Measurements from ENCODE around the gene PNLIPRP2. TPM values are rescaled to one million over a fixed set of nuclear protein-coding genes. Genes with fewer than 3 reads are reported as not detected.

Gene PNLIPRP2
- total RNA-seq, 1 donor from 2014 or later, result not detected

DNA sequence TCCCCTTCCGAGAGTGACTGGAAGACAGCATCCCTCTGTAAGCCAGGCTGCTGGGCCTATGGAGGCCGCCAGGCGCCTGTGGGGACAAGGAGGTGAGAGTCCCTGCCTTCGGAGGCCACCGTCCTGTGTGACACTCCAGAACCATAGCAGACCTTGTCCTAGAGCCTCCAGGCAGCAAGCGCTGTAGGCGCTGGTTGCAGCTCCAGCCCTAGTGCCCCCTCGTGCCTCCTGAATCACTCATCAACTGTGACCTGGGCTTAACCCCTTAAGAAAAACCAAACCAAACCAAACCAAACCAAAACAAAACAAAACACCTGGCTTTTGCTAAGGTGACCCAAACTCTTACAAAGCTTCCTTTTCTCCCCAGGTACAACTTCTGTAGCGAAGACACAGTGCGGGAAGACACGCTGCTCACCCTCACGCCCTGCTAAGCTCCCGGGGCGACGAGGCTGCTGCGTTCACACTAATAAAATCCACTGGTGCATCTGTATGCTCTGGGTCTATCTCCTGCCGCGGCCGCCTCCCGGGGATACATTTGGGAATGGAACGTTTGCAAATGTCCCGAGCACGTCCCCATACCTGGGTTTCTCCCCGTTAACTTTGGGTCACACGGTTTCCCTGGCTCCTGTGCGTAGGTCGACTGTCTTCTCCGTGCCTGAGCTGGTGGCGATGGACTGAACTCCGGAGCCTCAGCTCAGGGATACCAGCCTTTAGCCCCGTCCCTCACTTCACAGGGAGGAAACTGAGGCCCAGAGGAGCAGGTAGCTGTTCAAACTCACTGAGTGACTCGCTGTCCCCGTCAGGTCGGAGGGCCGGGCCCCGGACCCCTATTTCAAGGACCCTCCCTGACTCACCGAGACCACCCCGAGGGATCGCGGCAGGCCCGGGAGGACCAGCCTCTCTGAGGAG lies 11.8 kb upstream of the PNLIPRP2 start:
- peak overlapping the region; percentile 6 for H3K4me3 ChIP-seq (ENCODE audit: low read depth, low read length)
- FAIRE-seq, result no peak
- peaks cover 2% of the 10 kb centered on the region for H3K27me3 ChIP-seq (ENCODE audit: control insufficient read depth, insufficient read depth, low read length)
- no peaks in the 10 kb centered on the region for H3K36me3 ChIP-seq (ENCODE audit: control insufficient read depth, insufficient read depth, low read length)
- TF ChIP-seq, protein P1, sequence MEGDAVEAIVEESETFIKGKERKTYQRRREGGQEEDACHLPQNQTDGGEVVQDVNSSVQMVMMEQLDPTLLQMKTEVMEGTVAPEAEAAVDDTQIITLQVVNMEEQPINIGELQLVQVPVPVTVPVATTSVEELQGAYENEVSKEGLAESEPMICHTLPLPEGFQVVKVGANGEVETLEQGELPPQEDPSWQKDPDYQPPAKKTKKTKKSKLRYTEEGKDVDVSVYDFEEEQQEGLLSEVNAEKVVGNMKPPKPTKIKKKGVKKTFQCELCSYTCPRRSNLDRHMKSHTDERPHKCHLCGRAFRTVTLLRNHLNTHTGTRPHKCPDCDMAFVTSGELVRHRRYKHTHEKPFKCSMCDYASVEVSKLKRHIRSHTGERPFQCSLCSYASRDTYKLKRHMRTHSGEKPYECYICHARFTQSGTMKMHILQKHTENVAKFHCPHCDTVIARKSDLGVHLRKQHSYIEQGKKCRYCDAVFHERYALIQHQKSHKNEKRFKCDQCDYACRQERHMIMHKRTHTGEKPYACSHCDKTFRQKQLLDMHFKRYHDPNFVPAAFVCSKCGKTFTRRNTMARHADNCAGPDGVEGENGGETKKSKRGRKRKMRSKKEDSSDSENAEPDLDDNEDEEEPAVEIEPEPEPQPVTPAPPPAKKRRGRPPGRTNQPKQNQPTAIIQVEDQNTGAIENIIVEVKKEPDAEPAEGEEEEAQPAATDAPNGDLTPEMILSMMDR (IDR thresholded peaks at IDR 0.05; ENCODE audit: insufficient read depth, low read length, severe bottlenecking), result no peak
- DNase-seq (ENCODE audit: low read depth), result no peak

DNA sequence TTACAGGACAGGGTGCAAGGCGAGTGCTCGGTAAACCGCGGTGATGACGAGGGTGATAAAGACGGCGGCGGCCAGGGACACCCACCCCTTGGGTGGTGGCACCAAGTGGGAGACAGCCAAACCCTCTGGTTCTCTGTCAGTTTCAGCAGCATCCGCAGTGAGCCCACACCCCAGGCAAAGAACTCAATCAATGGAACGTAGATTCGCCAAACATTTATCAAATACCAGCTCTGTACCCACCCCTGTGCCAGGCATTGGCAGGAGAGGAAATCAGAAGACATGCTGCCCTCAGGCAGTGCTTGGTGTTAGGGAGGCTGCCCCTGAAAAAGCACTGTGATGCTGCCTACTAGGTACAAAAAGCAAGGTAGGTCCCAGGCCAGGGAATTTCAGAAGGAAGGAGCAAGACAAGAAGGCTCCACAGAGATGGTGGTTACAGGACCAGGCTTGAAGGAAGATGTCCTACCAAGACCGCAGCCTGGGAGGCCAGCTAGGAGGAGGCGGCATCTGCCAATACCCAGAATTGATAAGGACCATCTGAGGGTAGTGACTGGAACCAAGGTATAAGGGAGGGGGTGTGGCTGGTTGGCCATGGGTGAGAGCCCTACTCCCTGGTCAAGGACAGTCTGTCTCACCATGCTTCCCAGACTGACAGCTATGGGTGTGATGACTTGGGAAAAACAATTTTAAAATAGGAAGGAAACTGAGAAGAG lies 10.2 kb upstream of the PNLIPRP2 start:
- no peak for DNase-seq (ENCODE audit: low read depth)
- Histone ChIP-seq H3K4me3 (ENCODE audit: low read depth, low read length) (no peak overlapping the region), H3K36me3 (ENCODE audit: control insufficient read depth, insufficient read depth, low read length) (no peaks in the 10 kb centered on the region), H3K27me3 (ENCODE audit: control insufficient read depth, insufficient read depth, low read length) (peaks cover 2% of the 10 kb centered on the region)
- FAIRE-seq, result peak; percentile 18
- TF ChIP-seq, protein P1 (IDR thresholded peaks at IDR 0.05; ENCODE audit: insufficient read depth, low read length, severe bottlenecking), result no peak

DNA sequence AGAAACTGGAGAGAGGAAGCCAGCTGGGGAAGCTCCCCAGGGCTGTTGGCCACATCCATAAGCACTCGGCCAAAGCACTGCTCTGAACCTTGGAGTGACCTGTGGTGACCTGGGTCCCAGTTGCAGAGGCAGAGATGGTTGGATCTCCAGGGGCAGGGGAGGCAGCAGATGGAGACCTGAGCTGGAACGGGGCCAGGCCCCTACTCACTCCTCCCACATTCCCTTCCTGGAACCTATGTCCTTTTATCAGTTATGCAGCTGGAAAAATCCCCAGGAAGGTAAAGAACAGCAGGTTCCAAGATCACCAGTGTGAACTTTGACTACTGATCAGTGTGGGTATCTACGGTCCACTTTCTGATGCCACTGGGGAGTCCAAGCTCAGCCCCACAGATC lies 9.6 kb upstream of the PNLIPRP2 start:
- Histone ChIP-seq H3K4me3 (ENCODE audit: low read depth, low read length) (no peak overlapping the region), H3K36me3 (ENCODE audit: control insufficient read depth, insufficient read depth, low read length) (no peaks in the 10 kb centered on the region), H3K27me3 (ENCODE audit: control insufficient read depth, insufficient read depth, low read length) (peaks cover 2% of the 10 kb centered on the region)
- no peak for FAIRE-seq
- DNase-seq (ENCODE audit: low read depth), result no peak
- TF ChIP-seq, protein P1 (IDR thresholded peaks at IDR 0.05; ENCODE audit: insufficient read depth, low read length, severe bottlenecking), result no peak

DNA sequence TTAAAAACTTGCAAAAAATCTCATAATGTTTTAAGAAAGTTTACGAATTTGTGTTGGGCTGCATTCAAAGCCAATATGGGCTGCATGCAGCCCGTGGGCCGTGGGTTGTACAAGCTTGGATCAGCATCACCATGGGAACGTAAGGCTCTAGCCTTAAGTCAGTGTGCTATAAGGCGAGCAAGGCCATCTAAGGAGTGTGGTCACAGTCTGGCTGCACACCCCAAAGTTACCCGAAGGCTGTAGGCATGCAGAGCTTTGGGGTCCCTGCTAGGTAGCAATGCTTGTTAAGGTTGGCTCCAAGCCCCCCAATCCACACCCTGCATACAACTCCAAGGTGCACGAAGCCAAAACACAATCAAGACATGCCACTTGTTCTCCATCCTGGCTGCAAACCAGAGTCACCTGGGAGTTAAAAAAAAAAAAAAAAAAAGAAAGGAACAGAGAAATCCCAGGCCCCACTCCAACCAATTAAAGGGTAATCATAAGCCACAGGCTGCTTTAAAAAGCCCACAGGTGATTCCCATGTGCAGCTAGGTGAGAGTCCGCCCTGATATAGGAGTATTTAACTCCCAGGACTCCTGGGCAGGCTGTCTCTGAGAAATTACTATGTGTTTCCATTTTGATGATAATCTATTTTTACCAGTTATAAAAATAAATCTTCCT lies 8.5 kb upstream of the PNLIPRP2 start:
- DNase-seq (ENCODE audit: low read depth) (no peak), FAIRE-seq (no peak)
- Histone ChIP-seq H3K36me3 (ENCODE audit: control insufficient read depth, insufficient read depth, low read length) (no peaks in the 10 kb centered on the region), H3K27me3 (ENCODE audit: control insufficient read depth, insufficient read depth, low read length) (peaks cover 2% of the 10 kb centered on the region), H3K4me3 (ENCODE audit: low read depth, low read length) (no peak overlapping the region)
- TF ChIP-seq, protein P1 (IDR thresholded peaks at IDR 0.05; ENCODE audit: insufficient read depth, low read length, severe bottlenecking), result no peak

DNA sequence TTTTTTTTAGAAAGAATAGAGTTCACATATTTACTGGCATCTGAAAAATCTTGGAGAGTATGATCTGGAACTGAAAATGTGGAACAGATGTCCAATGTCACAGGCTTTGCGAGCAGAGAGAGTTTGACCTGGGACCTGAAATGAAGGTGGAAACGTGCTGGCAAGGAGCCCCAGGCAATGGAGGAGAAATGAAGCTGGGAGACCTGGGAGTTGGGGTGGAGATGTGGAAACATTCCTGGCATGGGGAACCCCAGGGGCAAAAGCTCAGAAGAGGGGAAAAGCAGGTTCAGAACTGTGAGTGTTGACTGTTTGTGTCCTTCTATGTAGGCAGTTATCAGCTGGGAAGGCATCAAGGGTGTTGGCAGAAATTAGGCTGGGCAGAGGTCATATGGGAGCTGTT lies 7.3 kb upstream of the PNLIPRP2 start:
- peaks cover 2% of the 10 kb centered on the region for H3K27me3 ChIP-seq (ENCODE audit: control insufficient read depth, insufficient read depth, low read length)
- no peak for DNase-seq (ENCODE audit: low read depth)
- no peak overlapping the region for H3K4me3 ChIP-seq (ENCODE audit: low read depth, low read length)
- no peaks in the 10 kb centered on the region for H3K36me3 ChIP-seq (ENCODE audit: control insufficient read depth, insufficient read depth, low read length)
- no peak for FAIRE-seq
- TF ChIP-seq, protein P1 (IDR thresholded peaks at IDR 0.05; ENCODE audit: insufficient read depth, low read length, severe bottlenecking), result no peak

Measured in bronchial epithelial cell (primary cell).